ENCODE measurements around the gene ZNF587. TPM values are rescaled to one million over a fixed set of nuclear protein-coding genes. Genes with fewer than 3 reads are reported as not detected.
"Not testable (repeated sequence)": the region's sequence is repeated elsewhere in the genome, so short reads cannot be mapped to it uniquely, and the experiment has no call there.

Gene ZNF587
- total RNA-seq, 1 experiment from 2014 or later, result 70.5 TPM

DNA sequence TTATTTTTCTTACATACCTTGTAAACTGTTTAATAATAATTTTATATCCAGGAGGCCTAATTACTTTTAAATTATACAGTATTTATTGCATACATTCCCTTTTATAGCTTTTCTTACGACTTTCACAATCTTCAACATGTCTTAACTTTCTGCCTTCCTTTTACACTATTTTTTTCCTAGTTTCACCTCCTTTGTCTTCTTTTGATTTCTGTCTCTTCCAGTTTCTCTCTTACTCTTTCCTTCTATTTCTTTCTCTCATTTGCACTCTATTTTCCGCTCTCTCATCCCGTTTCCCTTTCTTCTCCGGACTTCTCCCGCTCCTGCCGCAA is 46.4 kb upstream of the ZNF587 start:
- no TSS peak for BruUV-seq (replicated peaks)
- H3K36me3 Mint-ChIP-seq (ENCODE audit: insufficient read depth, unreplicated experiment), result peaks cover 79% of the 10 kb centered on the region
- no peaks in the 10 kb centered on the region for H3K27me3 ChIP-seq (replicated peaks; ENCODE audit: control insufficient read depth, insufficient read depth, low read length)
- ChIA-PET CTCF (no interaction called here), POLR2A (no interaction called here)
- H3K4me3 ChIP-seq (ENCODE audit: low read depth, low read length), result no peak overlapping the region
- peaks cover 1% of the 10 kb centered on the region; the same call in 1 of the 2 replicates for H3K36me3 ChIP-seq (ENCODE audit: control insufficient read depth, insufficient read depth, low read length)
- no peak for DNase-seq
- peaks cover 18% of the 10 kb centered on the region for H3K4me1 ChIP-seq
- H3K4me3 Mint-ChIP-seq (ENCODE audit: unreplicated experiment), result peak overlapping the region; percentile 66
- no peaks in the 10 kb centered on the region for H3K9me3 ChIP-seq
- no peaks in the 10 kb centered on the region for H3K27me3 Mint-ChIP-seq (ENCODE audit: insufficient read depth, unreplicated experiment)
- intact Hi-C loops (cut with micrococcal nuclease; ENCODE audit: unreplicated experiment), result no loop called here
- H3K27ac Mint-ChIP-seq (ENCODE audit: unreplicated experiment), result peak overlapping the region; percentile 85
- no peaks in the 10 kb centered on the region for H3K9me3 Mint-ChIP-seq (ENCODE audit: unreplicated experiment)
- TF ChIP-seq, protein P1, sequence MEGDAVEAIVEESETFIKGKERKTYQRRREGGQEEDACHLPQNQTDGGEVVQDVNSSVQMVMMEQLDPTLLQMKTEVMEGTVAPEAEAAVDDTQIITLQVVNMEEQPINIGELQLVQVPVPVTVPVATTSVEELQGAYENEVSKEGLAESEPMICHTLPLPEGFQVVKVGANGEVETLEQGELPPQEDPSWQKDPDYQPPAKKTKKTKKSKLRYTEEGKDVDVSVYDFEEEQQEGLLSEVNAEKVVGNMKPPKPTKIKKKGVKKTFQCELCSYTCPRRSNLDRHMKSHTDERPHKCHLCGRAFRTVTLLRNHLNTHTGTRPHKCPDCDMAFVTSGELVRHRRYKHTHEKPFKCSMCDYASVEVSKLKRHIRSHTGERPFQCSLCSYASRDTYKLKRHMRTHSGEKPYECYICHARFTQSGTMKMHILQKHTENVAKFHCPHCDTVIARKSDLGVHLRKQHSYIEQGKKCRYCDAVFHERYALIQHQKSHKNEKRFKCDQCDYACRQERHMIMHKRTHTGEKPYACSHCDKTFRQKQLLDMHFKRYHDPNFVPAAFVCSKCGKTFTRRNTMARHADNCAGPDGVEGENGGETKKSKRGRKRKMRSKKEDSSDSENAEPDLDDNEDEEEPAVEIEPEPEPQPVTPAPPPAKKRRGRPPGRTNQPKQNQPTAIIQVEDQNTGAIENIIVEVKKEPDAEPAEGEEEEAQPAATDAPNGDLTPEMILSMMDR (IDR thresholded peaks at IDR 0.05; ENCODE audit: insufficient read depth in 1 of 2, low read depth in 1 of 2, low read length in 1 of 2, severe bottlenecking in 1 of 2, unreplicated experiment in 1 of 2), result no peak
- peaks cover 19% of the 10 kb centered on the region for H3K4me1 Mint-ChIP-seq (ENCODE audit: low read depth, unreplicated experiment)

DNA sequence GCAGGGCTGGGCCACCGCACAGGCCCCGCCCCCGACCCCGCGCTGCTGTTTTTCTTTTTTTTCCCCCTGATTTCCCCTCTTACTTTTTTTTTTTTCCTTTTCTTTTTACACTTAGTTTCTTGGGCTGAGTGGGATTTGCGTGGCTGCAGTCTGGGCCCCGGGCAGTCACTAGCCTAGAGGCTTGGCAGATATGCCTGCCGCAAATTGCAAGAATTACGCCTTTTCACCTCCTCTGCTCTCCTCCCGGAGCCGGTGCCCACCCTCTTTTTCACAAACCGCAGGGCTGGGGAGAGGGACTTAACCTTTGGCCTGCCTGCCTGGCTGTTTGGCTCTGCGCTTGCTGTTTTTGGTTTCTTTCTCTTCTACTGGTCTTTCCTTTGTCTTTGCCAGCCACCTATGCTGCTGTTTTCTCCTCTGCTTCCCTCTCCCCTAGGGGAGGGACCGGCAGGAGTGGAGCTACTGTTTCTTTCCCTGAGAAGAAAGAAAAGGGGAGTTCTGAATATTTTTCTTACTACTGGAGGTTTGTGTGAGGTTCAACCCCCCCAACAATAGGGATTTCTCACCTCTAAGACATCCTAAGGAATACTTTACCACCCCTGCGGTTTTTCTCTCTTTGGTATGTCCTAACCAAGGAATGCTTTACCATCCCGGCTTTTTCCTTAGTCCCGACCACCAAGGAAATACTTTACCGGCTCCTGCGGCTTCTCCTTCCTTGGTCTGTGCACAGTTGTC is 45.9 kb upstream of the ZNF587 start:
- POLR2A ChIA-PET, result interaction anchor here (0.6 kb wide), 1 partner anchor 198 kb away, joined by 3 read pairs; no protein-coding TSS in a partner anchor
- CTCF ChIA-PET, result no interaction called here
- intact Hi-C loops (cut with micrococcal nuclease; ENCODE audit: unreplicated experiment), result no loop called here

DNA sequence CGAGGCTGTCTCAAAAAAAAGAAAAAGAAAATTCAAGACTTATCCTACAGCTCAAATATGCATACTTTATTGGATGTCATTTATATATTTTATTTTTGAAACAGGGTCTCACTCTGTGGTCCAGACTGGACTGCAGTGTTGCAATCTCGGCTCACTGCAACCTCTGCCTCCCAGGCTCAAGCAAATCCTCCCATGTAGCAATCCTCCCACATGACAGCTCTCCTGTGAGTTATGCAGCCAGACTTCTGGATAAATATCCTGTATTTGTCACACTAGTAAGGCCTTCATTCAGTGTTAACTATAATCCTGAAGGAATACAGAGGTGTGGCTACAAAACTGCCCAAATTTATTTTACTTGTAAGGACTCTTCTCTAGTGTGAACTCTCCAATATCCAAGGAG is 42.1 kb upstream of the ZNF587 start:
- Mint-ChIP-seq H3K9me3 (ENCODE audit: unreplicated experiment) (no peaks in the 10 kb centered on the region), H3K36me3 (ENCODE audit: insufficient read depth, unreplicated experiment) (peaks cover 95% of the 10 kb centered on the region), H3K27ac (ENCODE audit: unreplicated experiment) (no peak overlapping the region), H3K4me3 (ENCODE audit: unreplicated experiment) (no peak overlapping the region), H3K4me1 (ENCODE audit: low read depth, unreplicated experiment) (peaks cover 41% of the 10 kb centered on the region), H3K27me3 (ENCODE audit: insufficient read depth, unreplicated experiment) (no peaks in the 10 kb centered on the region)
- no TSS peak for BruUV-seq (replicated peaks)
- Histone ChIP-seq H3K4me3 (ENCODE audit: low read depth, low read length) (no peak overlapping the region), H3K4me1 (peaks cover 41% of the 10 kb centered on the region), H3K27me3 (replicated peaks; ENCODE audit: control insufficient read depth, insufficient read depth, low read length) (no peaks in the 10 kb centered on the region), H3K36me3 (ENCODE audit: control insufficient read depth, insufficient read depth, low read length) (peaks cover 11% of the 10 kb centered on the region), H3K9me3 (no peaks in the 10 kb centered on the region)
- CTCF ChIA-PET, result interaction anchor here (0.6 kb wide), 1 partner anchor 126 kb away, joined by 3 read pairs; the partner anchor contains the start of gene ZNF551
- TF ChIP-seq, protein P1 (IDR thresholded peaks at IDR 0.05; ENCODE audit: insufficient read depth in 1 of 2, low read depth in 1 of 2, low read length in 1 of 2, severe bottlenecking in 1 of 2, unreplicated experiment in 1 of 2), result no peak
- no peak for DNase-seq
- intact Hi-C loops (cut with micrococcal nuclease; ENCODE audit: unreplicated experiment), result no loop called here
- POLR2A ChIA-PET, result interaction anchor here (0.6 kb wide), 1 partner anchor 31 kb away, joined by 3 read pairs; no protein-coding TSS in a partner anchor

More for the DNA sequence above, 45.9 kb upstream of the ZNF587 start:
- Mint-ChIP-seq H3K27ac (ENCODE audit: unreplicated experiment) (peak overlapping the region; percentile 85), H3K9me3 (ENCODE audit: unreplicated experiment) (no peaks in the 10 kb centered on the region), H3K4me1 (ENCODE audit: low read depth, unreplicated experiment) (peaks cover 19% of the 10 kb centered on the region), H3K36me3 (ENCODE audit: insufficient read depth, unreplicated experiment) (peaks cover 84% of the 10 kb centered on the region), H3K4me3 (ENCODE audit: unreplicated experiment) (peak overlapping the region; percentile 66), H3K27me3 (ENCODE audit: insufficient read depth, unreplicated experiment) (no peaks in the 10 kb centered on the region)
- Histone ChIP-seq H3K9me3 (no peaks in the 10 kb centered on the region), H3K36me3 (ENCODE audit: control insufficient read depth, insufficient read depth, low read length) (peaks cover 3% of the 10 kb centered on the region; the same call in 1 of the 2 replicates), H3K4me3 (ENCODE audit: low read depth, low read length) (0 out of 2 replicates have a peak overlapping the region, but pooled peaks have one; percentile 16), H3K27me3 (replicated peaks; ENCODE audit: control insufficient read depth, insufficient read depth, low read length) (no peaks in the 10 kb centered on the region), H3K4me1 (peaks cover 18% of the 10 kb centered on the region)
- no TSS peak for BruUV-seq (replicated peaks)
- TF ChIP-seq, protein P1 (IDR thresholded peaks at IDR 0.05; ENCODE audit: insufficient read depth in 1 of 2, low read depth in 1 of 2, low read length in 1 of 2, severe bottlenecking in 1 of 2, unreplicated experiment in 1 of 2), result no peak
- peak in 1 of 2 experiments; percentile 41 for DNase-seq

DNA sequence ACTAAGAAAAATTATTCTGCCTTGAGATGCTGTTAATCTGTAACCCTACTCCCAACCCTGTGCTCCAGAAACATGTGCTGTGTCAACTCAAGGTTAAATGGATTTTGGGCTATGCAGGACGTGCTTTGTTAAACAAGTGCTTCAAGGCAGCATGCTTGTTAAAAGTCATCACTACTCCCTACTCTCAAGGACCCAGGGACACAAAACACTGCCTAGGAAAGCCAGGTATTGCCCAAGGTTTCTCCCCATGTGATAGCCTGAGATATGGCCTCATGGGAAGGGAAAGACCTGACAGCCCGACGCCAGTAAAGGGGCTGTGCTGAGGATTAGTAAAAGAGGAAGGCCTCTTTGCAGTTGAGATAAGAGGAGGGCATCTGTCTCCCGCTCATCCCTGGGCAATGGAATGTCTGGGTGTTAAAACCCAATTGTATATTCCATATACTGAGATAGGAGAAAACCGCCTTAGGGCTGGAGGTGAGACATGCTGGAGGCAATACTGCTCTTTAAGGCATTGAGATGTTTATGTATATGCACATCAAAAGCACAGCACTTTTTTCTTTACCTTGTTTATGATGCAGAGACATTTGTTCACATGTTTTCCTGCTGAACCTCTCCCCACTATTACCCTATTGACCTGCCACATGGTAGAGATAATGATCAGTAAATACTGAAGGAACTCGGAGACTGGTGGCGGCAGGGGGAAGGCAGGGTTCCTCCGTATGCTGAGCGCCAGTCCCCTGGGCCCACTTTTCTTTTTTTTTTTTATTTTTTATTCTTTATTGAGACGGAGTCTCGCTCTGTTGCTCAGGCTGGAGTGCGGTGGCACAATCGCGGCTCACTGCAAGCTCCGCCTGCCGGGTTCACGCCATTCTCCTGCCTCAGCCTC is 39.0 kb upstream of the ZNF587 start:
- Mint-ChIP-seq H3K36me3 (ENCODE audit: insufficient read depth, unreplicated experiment) (peaks cover 100% of the 10 kb centered on the region), H3K4me1 (ENCODE audit: low read depth, unreplicated experiment) (peaks cover 42% of the 10 kb centered on the region), H3K27ac (ENCODE audit: unreplicated experiment) (peak overlapping the region; percentile 99), H3K4me3 (ENCODE audit: unreplicated experiment) (peak overlapping the region; percentile 64)
- H3K4me3 ChIP-seq (ENCODE audit: low read depth, low read length); BruUV-seq (replicated peaks); H3K9me3 Mint-ChIP-seq (ENCODE audit: unreplicated experiment); POLR2A ChIA-PET; H3K27me3 ChIP-seq (replicated peaks; ENCODE audit: control insufficient read depth, insufficient read depth, low read length); H3K9me3 ChIP-seq; H3K27me3 Mint-ChIP-seq (ENCODE audit: insufficient read depth, unreplicated experiment); CTCF ChIA-PET: not testable (repeated sequence)
- DNase-seq, result peak; percentile 83 to 89
- intact Hi-C loops (cut with micrococcal nuclease; ENCODE audit: unreplicated experiment), result loop anchor here (5.0 to 10.0 kb wide), 3 partner anchors 63 to 233 kb away; partner anchors contain the start of genes ZNF416, ZNF417 and ZNF776
- H3K4me1 ChIP-seq, result peaks cover 46% of the 10 kb centered on the region
- H3K36me3 ChIP-seq (ENCODE audit: control insufficient read depth, insufficient read depth, low read length), result peaks cover 11% of the 10 kb centered on the region
